Measurements from ENCODE around the gene ABCG4. TPM values are rescaled to one million over a fixed set of nuclear protein-coding genes. Genes with fewer than 3 reads are reported as not detected.
A peak's percentile ranks its signal among the peaks of the same experiment; 100 is the strongest.
"Not testable (repeated sequence)": the region's sequence is repeated elsewhere in the genome, so short reads cannot be mapped to it uniquely, and the experiment has no call there.

The ABCG4 gene
- total RNA-seq, 2 experiments from 2014 or later = not detected

- POLR2A ChIA-PET = interaction anchor here (1.0 to 1.6 kb wide), 3 partner anchors 19 to 102 kb away, joined by 3 to 8 read pairs (median 6); partner anchors contain the start of gene NLRX1
Measured at GRCh38 chr11:119196833-119197483, 48.1 kb downstream of the ABCG4 start.

GRCh38 chr11:119198925-119199324 lies 50.1 kb downstream of the ABCG4 start:
- no peak overlapping the region for H3K4me3 Mint-ChIP-seq
- ATAC-seq (ENCODE audit: low read depth) = no peak
- POLR2A ChIA-PET = interaction anchor here (0.7 kb wide), 1 partner anchor 30 kb away, joined by 3 read pairs; no protein-coding TSS in a partner anchor
- peaks cover 5% of the 10 kb centered on the region for H3K27me3 Mint-ChIP-seq
- H3K4me1 Mint-ChIP-seq = peaks cover 8% of the 10 kb centered on the region
- H3K27ac Mint-ChIP-seq = no peak overlapping the region
- DNase-seq = no peak
- H3K9me3 Mint-ChIP-seq = no peaks in the 10 kb centered on the region
- H3K36me3 Mint-ChIP-seq = no peaks in the 10 kb centered on the region

More at GRCh38 chr11:119196833-119197483, 48.1 kb downstream of the ABCG4 start:
- no peak for DNase-seq
- no peak overlapping the region for H3K4me3 Mint-ChIP-seq
- peaks cover 5% of the 10 kb centered on the region for H3K27me3 Mint-ChIP-seq
- H3K4me1 Mint-ChIP-seq = peaks cover 8% of the 10 kb centered on the region
- no peaks in the 10 kb centered on the region for H3K36me3 Mint-ChIP-seq
- no peak overlapping the region for H3K27ac Mint-ChIP-seq
- peak; percentile 96 for ATAC-seq (ENCODE audit: low read depth)
- H3K9me3 Mint-ChIP-seq = no peaks in the 10 kb centered on the region

GRCh38 chr11:119201236-119201635 lies 52.4 kb downstream of the ABCG4 start:
- POLR2A ChIA-PET; ATAC-seq (ENCODE audit: low read depth); H3K27ac Mint-ChIP-seq; H3K4me3 Mint-ChIP-seq; H3K36me3 Mint-ChIP-seq; H3K9me3 Mint-ChIP-seq; H3K27me3 Mint-ChIP-seq: not testable (repeated sequence)
- peaks cover 13% of the 10 kb centered on the region for H3K4me1 Mint-ChIP-seq
- DNase-seq = peak; percentile 5

- no peak overlapping the region for H3K4me3 Mint-ChIP-seq
Measured at GRCh38 chr11:119202554-119202953, 53.7 kb downstream of the ABCG4 start.

GRCh38 chr11:119204066-119204465 lies 55.2 kb downstream of the ABCG4 start:
- peaks cover 2% of the 10 kb centered on the region for H3K27me3 Mint-ChIP-seq
- peaks cover 12% of the 10 kb centered on the region for H3K4me1 Mint-ChIP-seq
- DNase-seq (peak; percentile 8), ATAC-seq (ENCODE audit: low read depth) (no peak)
- H3K4me3 Mint-ChIP-seq = no peak overlapping the region
- H3K27ac Mint-ChIP-seq = no peak overlapping the region
- H3K9me3 Mint-ChIP-seq = no peaks in the 10 kb centered on the region
- POLR2A ChIA-PET = interaction anchor here (3.2 to 3.8 kb wide), 2 partner anchors 59 to 79 kb away, joined by 13 to 29 read pairs; no protein-coding TSS in a partner anchor
- H3K36me3 Mint-ChIP-seq = peaks cover 2% of the 10 kb centered on the region

More at GRCh38 chr11:119202554-119202953, 53.7 kb downstream of the ABCG4 start:
- POLR2A ChIA-PET = no interaction called here
- ATAC-seq (ENCODE audit: low read depth) = no peak
- Mint-ChIP-seq H3K9me3 (no peaks in the 10 kb centered on the region), H3K4me1 (peaks cover 8% of the 10 kb centered on the region), H3K27ac (no peak overlapping the region), H3K27me3 (peaks cover 2% of the 10 kb centered on the region), H3K36me3 (peaks cover 2% of the 10 kb centered on the region)
- no peak for DNase-seq

GRCh38 chr11:119205080-119205479 lies 56.2 kb downstream of the ABCG4 start:
- Mint-ChIP-seq H3K9me3 (no peaks in the 10 kb centered on the region), H3K4me3 (peak overlapping the region; percentile 35), H3K4me1 (peaks cover 13% of the 10 kb centered on the region), H3K27me3 (peaks cover 2% of the 10 kb centered on the region), H3K36me3 (peaks cover 2% of the 10 kb centered on the region), H3K27ac (no peak overlapping the region)
- POLR2A ChIA-PET = interaction anchor here (0.6 to 3.8 kb wide), 11 partner anchors 45 to 888 kb away, joined by 3 to 29 read pairs (median 5); partner anchors contain the start of genes DPAGT1 and MCAM
- ATAC-seq (ENCODE audit: low read depth) = no peak
- DNase-seq = no peak

- Mint-ChIP-seq H3K4me3 (peak within 1 kb of the TSS; percentile 99), H3K36me3 (peaks cover 3% of the 10 kb centered on the region), H3K9me3 (no peaks in the 10 kb centered on the region), H3K27me3 (no peaks in the 10 kb centered on the region), H3K4me1 (peaks cover 14% of the 10 kb centered on the region), H3K27ac (peak within 1 kb of the TSS; percentile 90)
- ATAC-seq (ENCODE audit: low read depth) = peak; percentile 83
- POLR2A ChIA-PET = interaction anchor here (0.5 to 3.8 kb wide), 25 partner anchors 37 to 888 kb away, joined by 3 to 29 read pairs (median 4); partner anchors contain the start of genes DPAGT1, HINFP, MCAM and NLRX1
- DNase-seq = peak; percentile 97
Measured at GRCh38 chr11:119205574-119206510, 57.0 kb downstream of the ABCG4 start, which contains the start of gene CBL. Gene CBL, plus strand, starts transcription at chr11:119206339. Its CDS starts 79 bp downstream, at chr11:119206418.

- no peaks in the 10 kb centered on the region for H3K9me3 Mint-ChIP-seq
- H3K4me3 Mint-ChIP-seq = peak overlapping the region; percentile 99
- POLR2A ChIA-PET = interaction anchor here (0.5 to 3.8 kb wide), 23 partner anchors 38 to 188 kb away, joined by 3 to 29 read pairs (median 4); partner anchors contain the start of genes DPAGT1, HINFP, MCAM and NLRX1
- peak; percentile 34 for ATAC-seq (ENCODE audit: low read depth)
- no peak for DNase-seq
- H3K27ac Mint-ChIP-seq = peak overlapping the region; percentile 90
- peaks cover 14% of the 10 kb centered on the region for H3K4me1 Mint-ChIP-seq
- no peaks in the 10 kb centered on the region for H3K27me3 Mint-ChIP-seq
- H3K36me3 Mint-ChIP-seq = peaks cover 3% of the 10 kb centered on the region
Measured at GRCh38 chr11:119206511-119207414, 57.9 kb downstream of the ABCG4 start.

GRCh38 chr11:119207415-119207960 lies 58.6 kb downstream of the ABCG4 start:
- Mint-ChIP-seq H3K27ac (peak overlapping the region; percentile 90), H3K9me3 (no peaks in the 10 kb centered on the region), H3K27me3 (no peaks in the 10 kb centered on the region), H3K4me3 (peak overlapping the region; percentile 99), H3K36me3 (peaks cover 3% of the 10 kb centered on the region), H3K4me1 (peaks cover 14% of the 10 kb centered on the region)
- ATAC-seq (ENCODE audit: low read depth) (no peak), DNase-seq (no peak)
- POLR2A ChIA-PET = interaction anchor here (1.8 to 3.8 kb wide), 5 partner anchors 56 to 140 kb away, joined by 4 to 29 read pairs (median 13); partner anchors contain the start of gene VPS11

GRCh38 chr11:119209186-119209585 lies 60.3 kb downstream of the ABCG4 start:
- Mint-ChIP-seq H3K36me3 (peaks cover 5% of the 10 kb centered on the region), H3K27ac (no peak overlapping the region), H3K9me3 (no peaks in the 10 kb centered on the region), H3K4me1 (peaks cover 17% of the 10 kb centered on the region), H3K27me3 (no peaks in the 10 kb centered on the region), H3K4me3 (no peak overlapping the region)
- DNase-seq (no peak), ATAC-seq (ENCODE audit: low read depth) (no peak)
- POLR2A ChIA-PET = no interaction called here

GRCh38 chr11:119210050-119210449 lies 61.2 kb downstream of the ABCG4 start:
- Mint-ChIP-seq H3K36me3 (peaks cover 5% of the 10 kb centered on the region), H3K4me3 (no peak overlapping the region), H3K27ac (no peak overlapping the region), H3K4me1 (peaks cover 18% of the 10 kb centered on the region), H3K27me3 (no peaks in the 10 kb centered on the region), H3K9me3 (no peaks in the 10 kb centered on the region)
- DNase-seq (no peak), ATAC-seq (ENCODE audit: low read depth) (no peak)
- POLR2A ChIA-PET = interaction anchor here (0.9 to 1.5 kb wide), 2 partner anchors 11 to 21 kb away, joined by 4 to 5 read pairs; no protein-coding TSS in a partner anchor

Data from activated naive CD8-positive, alpha-beta T cell treated with anti-CD3 and anti-CD28 coated beads, Interleukin-2, amount 10 ng/mL, durations not matched to agents 7 days and 5 days (primary cell).